Panc1 (cell line): ENCODE data around the gene APOB. TPM values are rescaled to one million over a fixed set of nuclear protein-coding genes. Genes with fewer than 3 reads are reported as not detected.

ENCODE experiments used
- ATAC-seq: fragments of 200-7000 bp; cut with Tn5 transposase; 2 replicates; pipeline ENCODE4 v1.9.1; 2020; ENCODE audit warnings: mild to moderate bottlenecking, moderate library complexity
- BruUV-seq: library from RNA; stranded (reverse); fragments of 400-500 nt; replicated peaks from 2 replicates; lab custom pipeline; 2021; lab: Mats Ljungman, UMichigan
- CTCF ChIA-PET: fragments of 300-600 bp; sonication (Branson Sonifier 250); formaldehyde crosslinking; loops from one replicate; lab custom pipeline; 2022; ENCODE audit warnings: antibody characterized with exemption; lab: Charles Lee
- POLR2A ChIA-PET: fragments of 300-600 bp; sonication (Branson Sonifier 250); formaldehyde crosslinking; loops from one replicate; lab custom pipeline; 2022; ENCODE audit warnings: antibody characterized with exemption; lab: Charles Lee
- DNase-seq: peaks from one replicate; pipeline ENCODE4 v3.0.0-alpha.2; 2010; ENCODE audit warnings: low read depth, low spot score
- H3K27ac ChIP-seq: 2 replicates; pipeline ENCODE4 v1.5.1; 2011; ENCODE audit warnings: mild to moderate bottlenecking, low read length, inconsistent platforms
- H3K27me3 ChIP-seq: fragments of 200-500 bp; sonication (Bioruptor generic); 2 replicates; pipeline ENCODE4 v1.6.0; 2014; ENCODE audit warnings: low read length, inconsistent platforms; ENCODE audit not compliant: control insufficient read depth, insufficient read depth
- H3K36me3 ChIP-seq: fragments of 200-500 bp; sonication (Bioruptor generic); 2 replicates; pipeline ENCODE4 v1.5.1; 2014; ENCODE audit warnings: inconsistent platforms, mild to moderate bottlenecking, low read length, moderate library complexity; ENCODE audit not compliant: control insufficient read depth, insufficient read depth
- H3K4me1 ChIP-seq: 2 replicates; pipeline ENCODE4 v1.5.1; 2011; ENCODE audit warnings: inconsistent platforms, mild to moderate bottlenecking, low read length, moderate library complexity; ENCODE audit not compliant: control insufficient read depth, insufficient read depth
- H3K4me3 ChIP-seq, 2 experiments: 2 replicates each; pipeline ENCODE4 v1.5.1; 2011 to 2012; ENCODE audit warnings: low read depth in 2 of 2, low read length in 2 of 2, mild to moderate bottlenecking in 2 of 2, inconsistent platforms in 1 of 2, moderate library complexity in 1 of 2
- H3K9me3 ChIP-seq: fragments of 200-500 bp; sonication (Bioruptor generic); 2 replicates; pipeline ENCODE4 v1.5.1; 2014; ENCODE audit warnings: low read depth, mild to moderate bottlenecking, inconsistent platforms, low read length, moderate library complexity; ENCODE audit not compliant: control insufficient read depth, insufficient read depth
- CTCF ChIP-seq: fragments of 450-650 bp; IDR thresholded peaks from 2 replicates; pipeline ENCODE4 v1.5.1; 2017; ENCODE audit warnings: mild to moderate bottlenecking
- POLR2AphosphoS5 ChIP-seq: IDR thresholded peaks from 2 replicates; pipeline ENCODE4 v1.6.1; 2012; ENCODE audit warnings: mild to moderate bottlenecking, low read depth, low read length, moderate library complexity
- REST ChIP-seq, 2 experiments: IDR thresholded peaks; 2 replicates each; pipeline ENCODE4 v1.6.1; 2011 to 2012; ENCODE audit warnings: low read depth in 2 of 2, control low read depth in 1 of 2, low read length in 1 of 2, mild to moderate bottlenecking in 1 of 2, moderate library complexity in 1 of 2; ENCODE audit not compliant: insufficient read depth in 1 of 2
- SIN3A ChIP-seq: IDR thresholded peaks from 2 replicates; pipeline ENCODE4 v1.6.1; 2012; ENCODE audit warnings: low read depth, mild to moderate bottlenecking, low read length, moderate library complexity, borderline replicate concordance; ENCODE audit not compliant: insufficient read depth
- TCF7L2 ChIP-seq: IDR thresholded peaks from 2 replicates; pipeline ENCODE4 v1.6.1; 2011; ENCODE audit warnings: mild to moderate bottlenecking, low read depth, low read length, inconsistent platforms
- in situ Hi-C: cut with HindIII; loops from 2 replicates; pipeline ENCODE4 v1.10.0; 2016; ENCODE audit warnings: low sequenced_read_pairs, low pct_unique_long_range_greater_than_20kb
- intact Hi-C: fragments of 100-400 bp; cut with micrococcal nuclease; formaldehyde crosslinking; loops from one replicate; pipeline ENCODE4 v1.10.0; 2022; ENCODE audit not compliant: unreplicated experiment
- total RNA-seq: library from RNA; stranded (reverse); gene quantifications from one replicate; pipeline ENCODE4 v1.2.1, GENCODE V29; 2021; ENCODE audit not compliant: unreplicated experiment

Gene APOB
- total RNA-seq, 1 experiment from 2014 or later: 1.2 TPM

DNA sequence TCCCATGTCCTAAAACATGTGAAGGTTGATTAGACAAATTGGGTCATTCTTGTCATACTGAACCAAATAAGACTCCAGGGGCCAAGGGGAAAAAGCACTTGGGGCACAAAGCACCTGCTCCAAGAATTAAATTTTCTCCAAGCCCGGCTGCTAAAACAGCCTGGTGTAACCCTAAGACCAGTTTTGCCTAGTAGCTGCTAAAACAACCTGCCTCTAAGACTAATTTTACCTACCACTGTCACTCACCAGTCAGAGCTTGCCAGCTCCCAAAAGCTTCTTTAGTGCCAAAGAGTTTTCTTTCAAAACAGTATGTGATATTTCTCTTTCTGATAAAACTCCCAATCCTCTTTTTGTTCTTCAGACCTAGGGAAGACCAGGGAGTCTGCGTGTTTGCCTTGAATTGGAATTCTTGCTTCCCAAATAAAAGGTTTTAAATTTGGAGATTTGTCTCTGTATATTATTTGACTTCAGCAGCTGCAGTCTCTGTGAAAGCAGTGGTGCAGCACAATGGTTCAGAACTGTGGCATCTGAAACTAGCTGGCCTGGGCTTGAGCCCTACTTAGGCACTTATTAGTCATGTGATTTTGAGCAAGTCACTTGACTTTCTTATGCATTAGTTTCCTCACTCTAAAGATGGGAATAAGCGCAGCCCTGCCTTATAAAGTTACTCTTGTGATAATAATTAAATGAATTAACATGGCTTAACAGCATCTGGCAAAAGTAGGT lies 16.2 kb upstream of the APOB start:
- in situ Hi-C loops: no loop called here
- no peak overlapping the region for H3K27ac ChIP-seq
- no peaks in the 10 kb centered on the region for H3K4me1 ChIP-seq
- TF ChIP-seq CTCF: no peak
- TF ChIP-seq POLR2AphosphoS5: no peak
- TF ChIP-seq REST (IDR thresholded peaks at IDR 0.05; ENCODE audit: insufficient read depth in 1 of 2, low read depth in 2 of 2, low read length in 1 of 2): no peak
- no peak for TF ChIP-seq SIN3A
- no peak for TF ChIP-seq TCF7L2
- ATAC-seq (no peak), DNase-seq (no peak)
- BruUV-seq: no TSS peak
- H3K27me3 ChIP-seq: peaks cover 4% of the 10 kb centered on the region; the same call in 1 of the 2 replicates
- ChIA-PET POLR2A (no interaction called here), CTCF (no interaction called here)
- H3K4me3 ChIP-seq: no peak overlapping the region
- no peaks in the 10 kb centered on the region for H3K9me3 ChIP-seq
- H3K36me3 ChIP-seq: no peaks in the 10 kb centered on the region
- intact Hi-C loops: no loop called here

- no TSS peak for BruUV-seq
- no peaks in the 10 kb centered on the region for H3K4me1 ChIP-seq
- no peak for TF ChIP-seq POLR2AphosphoS5
- TF ChIP-seq CTCF: no peak
- TF ChIP-seq TCF7L2: no peak
- no peak for TF ChIP-seq SIN3A
- TF ChIP-seq REST (IDR thresholded peaks at IDR 0.05; ENCODE audit: insufficient read depth in 1 of 2, low read depth in 2 of 2, low read length in 1 of 2): no peak
- in situ Hi-C loops (no loop called here), intact Hi-C loops (no loop called here)
- H3K4me3 ChIP-seq: no peak overlapping the region
- ATAC-seq (no peak), DNase-seq (no peak)
- CTCF ChIA-PET: no interaction called here
- H3K9me3 ChIP-seq: no peaks in the 10 kb centered on the region
- POLR2A ChIA-PET: no interaction called here
- no peaks in the 10 kb centered on the region for H3K36me3 ChIP-seq
- no peak overlapping the region for H3K27ac ChIP-seq
- no peaks in the 10 kb centered on the region for H3K27me3 ChIP-seq
Observed at GRCh38 chr2:21057097-21057496, 13.2 kb upstream of the APOB start.
